GM21515 (cell line): ENCODE results near the gene IGSF22.

Experiments
- ATAC-seq: cut with Tn5 transposase; IDR thresholded peaks from one replicate; pipeline ENCODE4 v1.9.1; 2021; ENCODE audit not compliant: unreplicated experiment

Gene IGSF22

GRCh38 chr11:18745251-18745650, 19.3 kb upstream of the IGSF22 start:
- ATAC-seq = no peak

- no peak for ATAC-seq
These were observed 18.0 kb upstream of the IGSF22 start for GRCh38 chr11:18743900-18744514.

GRCh38 chr11:18743365-18743764, 17.4 kb upstream of the IGSF22 start:
- ATAC-seq = no peak

GRCh38 chr11:18741783-18742182, 15.8 kb upstream of the IGSF22 start:
- ATAC-seq = no peak

- ATAC-seq = no peak
These were observed 13.7 kb upstream of the IGSF22 start for GRCh38 chr11:18739685-18740084.

- no peak for ATAC-seq
These were observed 11.7 kb upstream of the IGSF22 start for GRCh38 chr11:18737642-18738041.

GRCh38 chr11:18736590-18737148, 10.7 kb upstream of the IGSF22 start:
- no peak for ATAC-seq

- ATAC-seq = no peak
These were observed 7.2 kb upstream of the IGSF22 start for GRCh38 chr11:18733202-18733601.

GRCh38 chr11:18731949-18732821, 6.2 kb upstream of the IGSF22 start:
- ATAC-seq = no peak

GRCh38 chr11:18731441-18731840, 5.5 kb upstream of the IGSF22 start:
- ATAC-seq = no peak

- ATAC-seq = no peak
These were observed 4.0 kb upstream of the IGSF22 start for GRCh38 chr11:18730020-18730419.

- ATAC-seq = no peak
These were observed 3.4 kb upstream of the IGSF22 start for GRCh38 chr11:18729426-18729825.

- no peak for ATAC-seq
These were observed 2.7 kb upstream of the IGSF22 start for GRCh38 chr11:18728658-18729057.

- peak; percentile 47 for ATAC-seq
These were observed 1.7 kb upstream of the IGSF22 start for GRCh38 chr11:18727479-18728236.

GRCh38 chr11:18723991-18724390, 2.0 kb downstream of the IGSF22 start:
- ATAC-seq = no peak

- ATAC-seq = no peak
These were observed 3.7 kb downstream of the IGSF22 start for GRCh38 chr11:18722293-18722637.

- peak; percentile 78 for ATAC-seq
These were observed 4.3 kb downstream of the IGSF22 start for GRCh38 chr11:18721561-18722292.

- peak; percentile 68 for ATAC-seq
These were observed 5.0 kb downstream of the IGSF22 start for GRCh38 chr11:18720808-18721560.

- no peak for ATAC-seq
These were observed 5.7 kb downstream of the IGSF22 start for GRCh38 chr11:18720091-18720807.
